HG02973 (cell line): Measurements from ENCODE around the gene ESYT1.
A peak's percentile ranks its signal among the peaks of the same experiment; 100 is the strongest.
"Not testable (repeated sequence)": the region's sequence is repeated elsewhere in the genome, so short reads cannot be mapped to it uniquely, and the experiment has no call there.

Experiments used
- ATAC-seq: cut with Tn5 transposase; IDR thresholded peaks from one replicate; pipeline ENCODE4 v1.9.1; 2021; ENCODE audit warnings: moderate library complexity; ENCODE audit not compliant: unreplicated experiment

ESYT1 gene

DNA sequence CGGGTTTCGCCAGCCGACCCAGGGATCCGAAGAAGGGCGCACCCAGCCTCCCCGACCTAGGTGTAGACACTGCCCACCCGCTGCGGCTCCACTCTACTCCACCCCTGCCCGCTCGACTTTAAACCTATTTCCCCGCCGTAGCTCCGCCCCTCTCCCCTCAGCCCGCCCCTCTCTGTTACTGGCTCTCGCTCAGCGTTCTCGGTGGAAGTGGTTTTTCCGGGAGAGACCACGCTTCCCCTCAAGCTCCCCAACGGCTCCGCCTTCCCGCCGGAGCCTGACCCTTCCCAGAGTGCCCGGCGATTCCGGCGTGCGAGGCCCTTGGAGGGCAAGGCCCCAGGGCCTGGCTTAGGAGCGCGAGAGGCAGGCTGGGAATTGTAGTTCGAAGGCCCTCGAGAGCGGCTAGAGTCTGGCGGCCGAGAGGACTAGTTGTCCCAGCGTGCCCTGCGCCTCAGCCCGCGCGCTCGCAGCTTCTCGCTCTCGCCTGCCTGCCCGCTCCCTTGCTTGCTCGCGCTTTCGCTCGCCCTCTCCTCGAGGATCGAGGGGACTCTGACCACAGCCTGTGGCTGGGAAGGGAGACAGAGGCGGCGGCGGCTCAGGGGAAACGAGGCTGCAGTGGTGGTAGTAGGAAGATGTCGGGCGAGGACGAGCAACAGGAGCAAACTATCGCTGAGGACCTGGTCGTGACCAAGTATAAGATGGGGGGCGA lies 23.8 kb upstream of the ESYT1 start, which contains the start of gene PA2G4:
PA2G4 (plus strand) TSS at position 451 of the 706 bp plus-strand sequence; CDS start at position 630, 179 bp downstream.
- peak; percentile 92 for ATAC-seq

DNA sequence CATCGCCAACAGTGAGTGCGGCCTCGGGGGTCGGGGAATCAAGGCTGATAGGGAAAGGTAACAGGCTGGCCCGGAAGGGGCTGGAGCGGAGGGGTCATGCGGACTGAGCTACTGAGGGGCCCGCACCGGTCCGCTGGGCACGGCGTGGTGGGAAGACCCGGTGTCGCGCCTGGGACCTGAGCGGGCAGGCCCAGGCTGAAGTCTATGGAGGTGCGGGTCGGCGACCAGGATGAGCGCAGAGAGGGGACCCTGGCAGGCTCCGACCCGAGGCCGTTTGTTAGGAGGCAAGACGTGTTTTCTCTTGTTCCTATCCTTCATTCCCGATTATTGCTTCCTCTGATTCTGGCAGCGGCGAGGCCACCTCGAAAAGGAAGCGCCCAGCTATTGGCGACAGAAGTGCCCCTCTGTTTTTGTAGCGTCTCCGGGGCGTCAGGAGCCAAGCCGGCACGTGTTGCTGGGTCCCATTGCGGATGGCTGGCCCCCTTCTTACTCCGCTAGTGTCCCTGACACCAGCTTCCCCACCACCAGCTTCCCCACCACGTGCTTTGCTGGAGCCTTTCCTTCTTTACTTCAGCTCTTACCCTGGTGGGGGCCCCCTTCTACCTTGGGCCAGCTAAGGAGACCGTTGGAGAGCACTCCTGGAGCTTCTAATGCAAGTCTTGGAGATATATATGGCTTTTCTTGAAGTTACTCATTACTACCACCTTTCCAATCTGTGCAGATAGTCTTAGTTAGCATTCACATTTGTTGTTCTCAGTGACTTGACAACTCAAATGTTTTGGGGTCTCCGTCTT lies 23.1 kb upstream of the ESYT1 start:
- peak; percentile 12 for ATAC-seq

DNA sequence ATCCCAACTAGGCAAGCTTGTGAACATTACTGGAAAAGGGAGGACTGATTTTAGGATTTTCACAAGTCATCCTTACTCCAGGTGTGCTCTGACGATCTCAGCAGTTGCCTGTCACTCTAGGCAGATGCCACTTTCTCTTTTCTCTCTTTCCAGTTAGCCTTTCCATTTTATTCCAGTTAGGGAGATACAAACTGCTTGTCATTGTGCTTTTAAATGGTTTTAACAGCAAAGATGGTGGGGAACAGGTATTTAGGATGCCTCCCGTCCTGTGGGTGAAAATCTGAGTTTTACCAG lies 22.5 kb upstream of the ESYT1 start:
- ATAC-seq = no peak

DNA sequence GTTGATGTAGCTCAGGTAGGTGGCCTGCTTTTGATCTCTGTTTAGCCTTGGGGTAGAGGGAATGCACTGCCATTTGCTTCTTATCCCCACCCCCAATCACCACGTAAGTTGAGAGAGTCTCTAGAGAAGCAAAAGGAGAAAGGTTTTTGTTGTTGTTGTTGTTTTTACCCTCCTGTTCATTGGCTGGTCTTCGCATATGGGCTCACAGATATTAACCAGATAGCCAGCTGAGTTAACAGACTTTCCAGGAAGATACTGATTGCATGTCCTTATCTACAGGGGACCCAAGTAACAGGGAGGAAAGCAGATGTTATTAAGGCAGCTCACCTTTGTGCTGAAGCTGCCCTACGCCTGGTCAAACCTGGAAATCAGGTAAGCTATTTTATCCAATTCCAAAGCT lies 20.8 kb upstream of the ESYT1 start:
- no peak for ATAC-seq

DNA sequence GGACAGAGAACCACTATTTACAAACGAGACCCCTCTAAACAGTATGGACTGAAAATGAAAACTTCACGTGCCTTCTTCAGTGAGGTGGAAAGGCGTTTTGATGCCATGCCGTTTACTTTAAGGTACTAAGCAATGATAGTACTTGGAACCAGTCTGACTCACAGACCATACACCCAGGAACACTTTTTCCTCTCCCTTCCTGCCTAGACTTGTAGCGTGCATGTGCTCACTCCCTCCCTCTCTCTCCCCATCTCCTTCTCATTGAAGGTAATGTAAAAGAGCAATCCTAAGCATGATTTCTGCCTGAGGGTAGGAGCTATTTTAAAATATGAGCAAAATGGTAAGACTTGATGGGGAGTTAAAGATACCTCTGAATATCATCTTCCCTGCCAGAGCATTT lies 17.5 kb upstream of the ESYT1 start:
- ATAC-seq = no peak

DNA sequence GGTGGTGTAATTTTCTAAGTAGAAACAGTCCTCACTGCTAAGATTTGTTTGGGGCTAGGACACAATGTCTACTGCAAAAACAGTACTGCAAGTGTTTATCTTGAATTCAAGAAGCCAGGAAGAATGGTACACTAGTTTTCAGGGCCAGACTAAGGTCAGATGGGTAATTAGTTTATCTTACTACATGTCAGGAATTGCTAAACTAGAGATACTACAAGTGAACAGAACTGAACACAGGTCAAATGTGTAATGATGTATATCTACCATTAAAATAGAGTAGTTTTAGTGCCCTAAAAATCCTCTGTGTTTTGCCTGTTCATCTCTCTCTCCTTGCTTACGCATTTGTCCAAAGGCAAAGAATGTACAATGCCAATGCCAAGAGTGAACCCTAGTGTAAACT lies 14.0 kb upstream of the ESYT1 start:
- no peak for ATAC-seq

DNA sequence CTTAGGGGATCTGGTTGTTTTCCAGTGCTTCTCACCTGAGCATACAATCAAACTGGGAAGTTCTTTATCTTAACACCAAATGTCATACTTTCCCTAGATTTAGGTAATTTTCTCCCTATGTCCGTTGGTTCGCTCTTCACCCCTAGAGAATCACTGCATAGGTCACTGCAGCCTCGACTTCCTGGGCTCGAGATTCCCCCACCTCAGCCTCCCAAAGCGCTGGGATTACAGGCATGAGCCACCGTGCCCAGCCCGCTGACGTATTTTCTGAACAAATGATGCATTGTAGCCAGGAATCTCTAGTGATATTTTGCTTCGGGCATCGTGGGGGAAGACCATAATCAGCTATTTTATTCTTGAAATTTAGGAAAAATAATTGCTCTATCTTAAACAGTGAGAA lies 12.7 kb upstream of the ESYT1 start:
- ATAC-seq = no peak

DNA sequence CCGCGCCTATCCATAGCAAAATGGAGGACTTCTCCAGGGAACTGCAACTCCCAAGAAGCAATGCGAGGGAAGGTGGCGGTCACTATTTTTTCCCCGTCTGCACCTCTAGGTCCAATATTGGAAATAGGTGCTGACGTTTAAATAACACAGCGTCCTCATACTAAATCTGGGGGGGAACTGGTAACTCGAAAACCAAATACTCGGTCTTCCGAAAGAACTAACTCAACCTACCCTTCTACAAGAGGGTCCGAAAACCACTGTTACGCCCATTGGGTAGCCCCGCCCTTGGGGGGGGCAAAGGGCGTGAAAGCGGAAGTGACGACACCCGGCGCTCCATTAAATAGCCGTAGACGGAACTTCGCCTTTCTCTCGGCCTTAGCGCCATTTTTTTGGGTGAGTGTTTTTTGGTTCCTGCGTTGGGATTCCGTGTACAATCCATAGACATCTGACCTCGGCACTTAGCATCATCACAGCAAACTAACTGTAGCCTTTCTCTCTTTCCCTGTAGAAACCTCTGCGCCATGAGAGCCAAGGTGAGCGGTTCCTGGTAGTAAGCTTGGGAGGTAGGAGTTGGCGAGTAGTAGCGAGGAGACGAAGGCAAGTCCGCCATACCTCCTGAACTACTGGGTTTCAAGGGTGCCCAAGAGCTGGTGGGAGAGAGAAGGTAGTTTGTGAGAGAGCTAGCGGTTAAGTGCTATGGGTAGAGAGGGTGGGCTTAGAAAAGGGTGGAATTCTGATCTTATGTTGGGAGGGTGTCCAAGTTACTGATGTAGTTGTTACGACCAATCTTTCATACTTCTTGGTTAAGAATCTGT lies 11.6 kb upstream of the ESYT1 start, which contains the start of gene RPL41:
RPL41 (plus strand) TSS at position 367 of the 815 bp plus-strand sequence.
- peak; percentile 33 for ATAC-seq

DNA sequence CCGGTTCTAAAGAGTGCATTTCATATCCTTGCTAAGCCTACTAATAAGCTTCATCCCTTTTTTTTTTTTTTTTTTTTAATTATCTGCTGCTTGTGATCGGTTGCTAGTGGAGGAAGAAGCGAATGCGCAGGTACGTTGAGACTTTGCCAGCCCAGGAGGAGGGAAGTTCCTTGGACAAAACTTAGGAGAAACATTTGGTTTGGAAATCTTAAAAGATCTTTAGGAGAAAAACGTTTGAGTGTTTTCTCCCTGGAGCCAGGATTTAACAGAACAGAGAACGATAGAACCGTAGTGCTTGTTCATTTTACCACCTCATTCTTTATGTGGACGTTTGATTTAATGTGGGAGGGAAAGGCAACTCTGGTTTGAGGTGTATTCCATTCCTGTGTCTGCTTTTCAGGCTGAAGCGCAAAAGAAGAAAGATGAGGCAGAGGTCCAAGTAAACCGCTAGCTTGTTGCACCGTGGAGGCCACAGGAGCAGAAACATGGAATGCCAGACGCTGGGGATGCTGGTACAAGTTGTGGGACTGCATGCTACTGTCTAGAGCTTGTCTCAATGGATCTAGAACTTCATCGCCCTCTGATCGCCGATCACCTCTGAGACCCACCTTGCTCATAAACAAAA lies 10.9 kb upstream of the ESYT1 start:
- not testable (repeated sequence) for ATAC-seq

DNA sequence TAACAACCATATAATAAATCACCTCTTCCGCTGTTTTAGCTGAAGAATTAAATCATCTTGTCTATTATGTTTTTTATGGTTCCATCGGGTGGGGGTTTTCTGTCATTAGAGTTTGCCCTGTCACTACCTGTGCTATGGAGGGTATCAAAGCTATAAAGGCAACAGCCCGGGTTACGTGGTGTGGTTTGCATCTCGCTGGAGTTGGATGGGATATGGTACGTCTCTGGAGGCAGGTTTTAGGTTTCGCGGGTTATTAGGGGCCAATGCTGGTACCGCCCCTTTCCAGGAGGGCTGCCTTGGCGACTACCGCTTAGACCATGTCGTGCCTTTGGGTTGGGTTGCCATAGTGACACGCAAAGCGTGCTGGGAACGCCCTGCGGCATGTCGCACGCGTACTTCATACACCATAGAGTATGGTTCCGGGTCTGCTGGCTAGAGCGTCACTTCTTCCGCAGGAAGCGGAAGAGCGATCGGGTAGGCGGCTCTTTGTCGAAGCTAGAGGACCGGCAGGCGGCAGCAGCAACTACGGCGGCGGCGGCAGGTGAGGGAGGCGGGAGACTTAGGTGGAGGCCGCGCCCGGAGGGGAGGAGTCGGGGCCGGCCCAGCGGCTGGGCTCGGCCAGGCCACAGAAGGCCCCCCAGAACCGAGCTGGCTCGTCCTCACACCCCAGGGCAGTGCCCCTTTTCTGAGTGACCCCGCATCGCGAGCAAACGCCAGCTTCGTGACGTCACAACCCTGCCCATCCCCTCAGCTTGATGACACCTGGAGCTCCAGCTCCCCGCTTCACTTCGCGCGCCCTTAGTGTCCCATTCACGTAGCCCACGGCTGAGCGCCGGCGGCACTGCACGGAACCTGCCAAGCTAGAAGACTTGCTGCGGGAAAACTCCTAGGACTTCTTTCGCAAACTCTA lies 10.0 kb upstream of the ESYT1 start, which contains the start of gene ZC3H10:
ZC3H10 (plus strand) TSS at position 489 of the 910 bp plus-strand sequence. CDS start 2,297 bp downstream, outside the sequence.
- ATAC-seq = peak; percentile 72

DNA sequence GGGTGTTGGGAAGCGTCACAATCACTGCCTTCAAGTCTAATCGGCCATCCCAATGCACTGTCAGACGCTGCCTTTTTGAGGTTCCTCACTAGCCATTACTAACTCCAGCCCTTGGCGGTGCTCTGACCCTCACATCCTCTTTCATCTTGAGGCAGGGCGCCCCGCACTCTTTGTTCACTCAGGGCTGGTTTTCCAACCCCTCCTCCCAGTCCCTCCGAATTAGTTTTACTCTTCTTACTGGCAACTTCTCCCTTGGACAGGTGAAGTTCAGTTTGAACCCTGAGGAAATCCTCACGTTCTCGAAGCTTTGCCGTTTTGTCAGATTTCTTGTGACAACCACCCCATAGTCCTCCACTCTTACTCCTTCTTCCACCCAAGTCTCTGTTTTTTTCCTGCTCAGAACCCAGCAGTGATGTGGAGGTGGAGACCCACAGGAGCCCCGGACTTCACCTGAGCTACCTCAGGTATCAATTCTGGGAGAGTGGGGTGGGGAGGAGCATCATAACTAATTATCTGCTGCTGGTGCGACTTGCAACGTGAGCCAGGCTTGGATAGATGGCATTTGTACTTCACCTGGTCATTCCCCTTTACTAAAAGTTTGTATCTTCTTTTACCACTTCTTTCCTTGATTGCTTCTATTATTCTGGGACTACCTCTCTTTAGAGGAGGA lies 9.2 kb upstream of the ESYT1 start:
- no peak for ATAC-seq

DNA sequence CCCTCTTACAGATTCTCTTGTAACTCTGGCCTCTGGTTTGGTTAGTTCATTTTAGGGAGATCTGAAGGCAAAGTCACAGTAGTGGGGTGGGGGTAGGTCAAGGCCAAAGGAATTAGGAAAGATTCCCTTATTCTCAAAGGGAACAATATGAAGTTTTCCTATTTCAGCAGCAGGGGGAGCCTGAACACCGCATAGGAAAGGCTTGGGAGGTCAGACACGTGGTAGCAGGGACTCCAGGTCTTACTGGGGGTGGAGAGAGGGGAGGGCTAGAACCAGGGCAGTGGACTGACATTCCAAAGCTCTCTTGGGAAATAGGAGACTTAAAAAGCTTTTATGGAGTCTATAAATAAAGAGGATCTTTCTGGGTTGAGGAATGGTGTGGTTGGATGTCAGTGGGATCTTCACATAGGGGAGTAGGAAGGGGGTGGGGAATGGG lies 8.7 kb upstream of the ESYT1 start:
- ATAC-seq = no peak

DNA sequence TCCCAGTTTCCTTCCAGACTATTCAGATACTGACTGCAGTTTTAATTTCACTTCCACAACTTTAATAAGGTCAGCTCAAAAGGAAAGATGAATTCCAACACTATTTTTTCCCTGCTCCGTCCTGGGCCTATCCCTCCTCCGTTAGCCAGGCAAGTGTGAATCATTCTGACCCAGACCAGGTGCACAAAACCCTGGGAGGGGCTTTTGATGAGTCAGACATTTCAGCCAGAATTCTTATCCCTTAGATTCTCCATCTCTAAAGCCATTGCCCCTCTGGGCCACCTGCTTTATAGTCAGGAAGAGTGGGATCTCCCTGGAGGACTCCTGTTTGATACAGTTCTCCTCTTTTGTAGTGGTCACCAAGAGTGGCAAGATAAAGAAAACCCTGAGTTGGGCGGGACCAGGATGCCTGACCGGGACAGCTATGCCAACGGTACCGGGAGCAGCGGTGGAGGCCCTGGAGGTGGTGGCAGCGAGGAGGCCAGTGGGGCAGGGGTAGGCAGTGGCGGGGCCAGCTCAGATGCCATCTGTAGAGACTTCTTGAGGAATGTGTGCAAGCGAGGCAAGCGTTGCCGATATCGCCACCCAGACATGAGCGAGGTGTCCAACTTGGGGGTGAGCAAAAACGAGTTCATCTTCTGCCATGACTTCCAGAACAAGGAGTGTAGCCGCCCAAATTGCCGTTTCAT lies 7.8 kb upstream of the ESYT1 start:
- no peak for ATAC-seq

DNA sequence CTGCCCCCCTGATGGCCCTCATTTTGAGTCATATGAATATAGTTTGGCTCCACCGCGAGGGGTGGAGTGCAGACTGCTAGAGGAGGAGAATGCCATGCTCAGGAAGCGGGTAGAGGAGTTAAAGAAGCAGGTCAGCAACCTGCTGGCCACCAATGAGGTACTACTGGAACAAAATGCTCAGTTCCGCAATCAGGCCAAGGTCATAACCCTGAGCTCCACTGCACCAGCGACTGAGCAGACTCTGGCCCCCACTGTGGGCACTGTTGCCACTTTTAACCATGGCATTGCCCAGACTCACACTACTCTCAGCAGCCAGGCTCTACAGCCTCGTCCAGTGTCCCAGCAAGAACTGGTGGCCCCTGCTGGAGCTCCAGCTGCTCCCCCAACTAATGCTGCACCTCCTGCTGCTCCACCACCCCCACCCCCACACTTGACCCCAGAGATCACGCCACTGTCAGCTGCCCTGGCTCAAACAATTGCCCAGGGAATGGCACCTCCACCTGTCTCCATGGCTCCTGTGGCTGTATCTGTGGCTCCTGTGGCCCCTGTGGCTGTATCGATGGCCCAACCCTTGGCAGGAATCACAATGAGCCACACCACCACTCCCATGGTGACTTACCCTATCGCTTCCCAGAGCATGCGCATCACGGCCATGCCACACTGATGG lies 6.7 kb upstream of the ESYT1 start:
- no peak for ATAC-seq

DNA sequence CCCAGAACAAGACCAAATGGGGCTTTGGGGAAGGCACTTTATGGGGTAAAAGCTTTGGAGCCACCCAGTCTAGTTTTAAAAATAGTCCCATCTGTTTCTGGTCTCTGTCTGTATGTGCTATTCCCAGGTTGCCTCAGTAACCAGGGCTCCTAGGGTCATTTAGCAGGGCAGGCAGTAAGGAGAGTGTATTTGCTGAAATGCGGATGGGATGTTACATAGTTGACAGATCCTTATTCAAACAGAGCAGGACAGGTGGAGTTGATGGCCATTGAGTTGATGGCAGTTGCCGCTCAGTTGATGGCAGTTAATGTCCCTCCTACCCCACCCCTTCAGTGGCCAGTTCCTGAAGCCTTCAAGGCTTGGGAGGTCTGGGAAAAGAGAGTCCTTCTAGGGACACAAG lies 5.4 kb upstream of the ESYT1 start:
- no peak for ATAC-seq

DNA sequence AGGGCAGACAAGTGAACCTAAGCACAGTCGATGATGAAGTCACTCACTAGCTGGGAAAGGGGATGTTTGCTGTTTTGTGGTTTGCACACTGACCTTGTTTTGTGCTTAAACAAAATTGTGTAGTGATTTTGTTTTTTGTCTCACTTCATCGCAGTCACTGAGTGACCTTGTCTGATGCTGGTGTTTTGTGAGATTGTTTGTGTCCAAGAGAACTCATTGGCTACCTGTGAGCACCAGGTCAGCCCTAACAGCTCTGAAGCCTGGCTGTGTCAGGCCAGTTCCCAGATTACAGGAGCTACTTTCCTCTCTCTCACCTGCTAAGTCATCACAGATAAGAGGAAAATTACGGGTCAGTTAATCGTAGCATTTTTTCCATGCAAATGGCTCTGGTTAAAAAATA lies 3.9 kb upstream of the ESYT1 start:
- no peak for ATAC-seq

DNA sequence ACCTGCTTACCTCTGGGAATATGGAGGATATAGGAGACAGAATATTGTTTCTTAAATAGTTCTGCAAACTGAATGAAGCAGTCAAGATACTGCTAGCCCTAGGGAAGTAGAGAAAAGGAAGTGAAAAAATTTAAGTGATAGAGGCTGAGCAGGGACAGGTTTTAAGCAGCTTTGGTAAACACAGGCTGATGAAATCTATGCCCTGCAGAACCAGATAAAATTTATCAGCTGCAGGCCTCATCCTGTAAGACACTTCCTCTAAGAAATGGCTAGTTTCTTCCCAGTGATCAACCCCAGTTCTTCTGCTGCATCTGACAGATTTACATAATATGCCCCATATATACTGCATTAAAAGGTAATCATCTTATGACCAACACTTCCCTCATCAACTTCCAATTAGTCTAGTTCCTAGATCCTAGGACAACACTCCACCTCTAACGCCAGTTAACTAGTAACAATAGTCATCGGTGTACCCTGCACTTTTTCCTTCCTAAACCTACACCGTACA lies 1.3 kb upstream of the ESYT1 start:
- no peak for ATAC-seq

DNA sequence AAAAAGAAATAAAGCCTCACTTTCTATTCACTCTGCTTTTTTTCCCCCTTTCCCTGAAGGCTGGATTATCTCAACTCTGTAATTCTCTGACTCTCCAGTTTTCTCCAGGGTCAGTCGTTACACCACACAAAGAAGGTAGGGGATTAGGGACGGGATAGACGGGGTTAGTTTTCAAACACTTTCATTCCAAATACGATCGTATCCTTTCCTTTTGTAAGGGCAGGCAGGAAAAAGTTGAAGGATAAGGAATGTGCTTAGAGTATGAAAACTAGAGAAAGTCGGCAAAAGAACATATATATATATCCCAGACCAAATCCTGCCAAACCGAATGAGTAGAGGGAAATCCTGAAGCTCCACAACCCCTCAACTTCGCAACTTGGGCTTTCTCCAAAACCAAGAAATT lies 581 bp upstream of the ESYT1 start:
- ATAC-seq = no peak
